HepG2 (cell line): ENCODE measurements around the gene ZDHHC19. TPM values are rescaled to one million over a fixed set of nuclear protein-coding genes. Genes with fewer than 3 reads are reported as not detected.

ENCODE experiments used
- BRCA1 ChIP-seq: sonication (generic); formaldehyde crosslinking; IDR thresholded peaks from 2 replicates; pipeline ENCODE4 v1.4.0; 2020; ENCODE audit warnings: missing genetic modification reagents
- CCAR2 ChIP-seq: fragments of 200-400 bp; formaldehyde crosslinking; optimal IDR thresholded peaks from 2 replicates; pipeline ENCODE3; 2018; ENCODE audit warnings: low read depth, mild to moderate bottlenecking, low read length, moderate library complexity
- ETV5 ChIP-seq: IDR thresholded peaks from 2 replicates; pipeline ENCODE4 v1.6.1; 2018; ENCODE audit warnings: missing biosample characterization, missing genetic modification reagents, inconsistent platforms, borderline replicate concordance
- FUBP1 ChIP-seq: sonication (generic); formaldehyde crosslinking; IDR thresholded peaks from 2 replicates; pipeline ENCODE4 v1.5.1; 2020; ENCODE audit warnings: missing genetic modification reagents, mild to moderate bottlenecking, borderline replicate concordance
- HOXA5 ChIP-seq: sonication (generic); formaldehyde crosslinking; IDR thresholded peaks from 2 replicates; pipeline ENCODE4 v1.4.0; 2020; ENCODE audit warnings: missing genetic modification reagents
- KLF16 ChIP-seq, 2 experiments: sonication (generic) in 1 of 2; formaldehyde crosslinking in 1 of 2; IDR thresholded peaks; 2 replicates each; pipeline versions ENCODE4 v1.6.1 to v1.8.0; 2016 to 2023; ENCODE audit warnings: missing genetic modification reagents in 2 of 2, missing compliant biosample characterization in 1 of 2
- MED8 ChIP-seq: sonication (generic); formaldehyde crosslinking; IDR thresholded peaks from 2 replicates; pipeline ENCODE4 v1.8.1; 2023; ENCODE audit warnings: mild to moderate bottlenecking, missing genetic modification reagents; ENCODE audit not compliant: insufficient replicate concordance
- PHF21A ChIP-seq: sonication (generic); formaldehyde crosslinking; IDR thresholded peaks from 2 replicates; pipeline ENCODE4 v1.5.0; 2020; ENCODE audit warnings: mild to moderate bottlenecking, missing genetic modification reagents
- ZBTB8A ChIP-seq: sonication (generic); formaldehyde crosslinking; IDR thresholded peaks from 2 replicates; pipeline ENCODE4 v1.4.0; 2020; ENCODE audit warnings: mild to moderate bottlenecking, low read depth, missing genetic modification reagents, borderline replicate concordance
- ZFP90 ChIP-seq: sonication (generic); formaldehyde crosslinking; IDR thresholded peaks from 2 replicates; pipeline ENCODE4 v1.8.0; 2022; ENCODE audit warnings: missing genetic modification reagents, mild to moderate bottlenecking, inconsistent platforms, borderline replicate concordance
- ZNF484 ChIP-seq: sonication (generic); formaldehyde crosslinking; IDR thresholded peaks from 2 replicates; pipeline ENCODE4 v1.5.1; 2020; ENCODE audit warnings: mild to moderate bottlenecking, low read depth, missing genetic modification reagents, borderline replicate concordance
- ZNF639 ChIP-seq: conservative IDR thresholded peaks from 2 replicates; pipeline ENCODE4 v1.6.1; 2018; ENCODE audit warnings: missing genetic modification reagents
- polyA plus RNA-seq, 8 experiments: library from polyadenylated mRNA; depleted of rRNA in 3 of 8; stranded (reverse) in 7 of 8; unstranded in 1 of 8; fragments of >200 nt; fragmentation: Illumina TruSeq in 4 of 8; extraction: Trizol in 4 of 8; gene quantifications; 2 replicates each; pipeline versions ENCODE4 v1.2.1 to v1.2.3, GENCODE V29; 2011 to 2016; ENCODE audit warnings: low read depth in 4 of 8, missing spikeins in 1 of 8, mixed read lengths in 1 of 8; ENCODE audit not compliant: insufficient read depth in 1 of 8
- total RNA-seq, 5 experiments: library from RNA; depleted of rRNA; stranded (reverse); fragments of >200 nt; fragmentation: Illumina TruSeq; extraction: Trizol; gene quantifications; 2 replicates each; pipeline ENCODE4 v1.2.3, GENCODE V29; 2016; ENCODE audit warnings: low read depth in 1 of 5
- TF ChIP-seq, protein P1 (sequence below): sonication (generic); formaldehyde crosslinking; IDR thresholded peaks from 2 replicates; pipeline ENCODE4 v1.5.1; 2020; ENCODE audit warnings: missing genetic modification reagents, mild to moderate bottlenecking, borderline replicate concordance
- TF ChIP-seq, protein P2 (sequence below): sonication (generic); formaldehyde crosslinking; IDR thresholded peaks from 2 replicates; pipeline ENCODE4; 2020; ENCODE audit warnings: missing genetic modification reagents, mild to moderate bottlenecking, borderline replicate concordance

ZDHHC19 gene
- total and polyA plus RNA-seq, 2 of the 13 experiments (the other 11 are each of a cell fraction or from before 2014, with no cell fraction given) = 0.22 to 0.53 TPM

GRCh38 chr3:196202516-196202970 lies 8.7 kb downstream of the ZDHHC19 start (continued):
- no peak for TF ChIP-seq ZNF484 (CRISPR knock-in tag)
- no peak for TF ChIP-seq HOXA5
- peak; percentile 46; the same call in 1 of the 2 replicates for TF ChIP-seq ETV5 (CRISPR knock-in tag)
- no peak for TF ChIP-seq BRCA1 (CRISPR knock-in tag)
- no peak for TF ChIP-seq ZBTB8A (CRISPR knock-in tag)
- TF ChIP-seq PHF21A (CRISPR knock-in tag) = no peak
- no peak for TF ChIP-seq FUBP1 (CRISPR knock-in tag)
- no peak for TF ChIP-seq CCAR2
- TF ChIP-seq, protein P1, sequence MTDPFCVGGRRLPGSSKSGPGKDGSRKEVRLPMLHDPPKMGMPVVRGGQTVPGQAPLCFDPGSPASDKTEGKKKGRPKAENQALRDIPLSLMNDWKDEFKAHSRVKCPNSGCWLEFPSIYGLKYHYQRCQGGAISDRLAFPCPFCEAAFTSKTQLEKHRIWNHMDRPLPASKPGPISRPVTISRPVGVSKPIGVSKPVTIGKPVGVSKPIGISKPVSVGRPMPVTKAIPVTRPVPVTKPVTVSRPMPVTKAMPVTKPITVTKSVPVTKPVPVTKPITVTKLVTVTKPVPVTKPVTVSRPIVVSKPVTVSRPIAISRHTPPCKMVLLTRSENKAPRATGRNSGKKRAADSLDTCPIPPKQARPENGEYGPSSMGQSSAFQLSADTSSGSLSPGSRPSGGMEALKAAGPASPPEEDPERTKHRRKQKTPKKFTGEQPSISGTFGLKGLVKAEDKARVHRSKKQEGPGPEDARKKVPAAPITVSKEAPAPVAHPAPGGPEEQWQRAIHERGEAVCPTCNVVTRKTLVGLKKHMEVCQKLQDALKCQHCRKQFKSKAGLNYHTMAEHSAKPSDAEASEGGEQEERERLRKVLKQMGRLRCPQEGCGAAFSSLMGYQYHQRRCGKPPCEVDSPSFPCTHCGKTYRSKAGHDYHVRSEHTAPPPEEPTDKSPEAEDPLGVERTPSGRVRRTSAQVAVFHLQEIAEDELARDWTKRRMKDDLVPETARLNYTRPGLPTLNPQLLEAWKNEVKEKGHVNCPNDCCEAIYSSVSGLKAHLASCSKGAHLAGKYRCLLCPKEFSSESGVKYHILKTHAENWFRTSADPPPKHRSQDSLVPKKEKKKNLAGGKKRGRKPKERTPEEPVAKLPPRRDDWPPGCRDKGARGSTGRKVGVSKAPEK (CRISPR knock-in tag) = no peak
- TF ChIP-seq ZFP90 = peak; percentile 56; the same call in 1 of the 2 replicates
- TF ChIP-seq MED8 (CRISPR knock-in tag) = no peak
- TF ChIP-seq ZNF639 = no peak
- TF ChIP-seq KLF16 (CRISPR knock-in tag; IDR thresholded peaks at IDR 0.05) = no peak
- TF ChIP-seq, protein P2, sequence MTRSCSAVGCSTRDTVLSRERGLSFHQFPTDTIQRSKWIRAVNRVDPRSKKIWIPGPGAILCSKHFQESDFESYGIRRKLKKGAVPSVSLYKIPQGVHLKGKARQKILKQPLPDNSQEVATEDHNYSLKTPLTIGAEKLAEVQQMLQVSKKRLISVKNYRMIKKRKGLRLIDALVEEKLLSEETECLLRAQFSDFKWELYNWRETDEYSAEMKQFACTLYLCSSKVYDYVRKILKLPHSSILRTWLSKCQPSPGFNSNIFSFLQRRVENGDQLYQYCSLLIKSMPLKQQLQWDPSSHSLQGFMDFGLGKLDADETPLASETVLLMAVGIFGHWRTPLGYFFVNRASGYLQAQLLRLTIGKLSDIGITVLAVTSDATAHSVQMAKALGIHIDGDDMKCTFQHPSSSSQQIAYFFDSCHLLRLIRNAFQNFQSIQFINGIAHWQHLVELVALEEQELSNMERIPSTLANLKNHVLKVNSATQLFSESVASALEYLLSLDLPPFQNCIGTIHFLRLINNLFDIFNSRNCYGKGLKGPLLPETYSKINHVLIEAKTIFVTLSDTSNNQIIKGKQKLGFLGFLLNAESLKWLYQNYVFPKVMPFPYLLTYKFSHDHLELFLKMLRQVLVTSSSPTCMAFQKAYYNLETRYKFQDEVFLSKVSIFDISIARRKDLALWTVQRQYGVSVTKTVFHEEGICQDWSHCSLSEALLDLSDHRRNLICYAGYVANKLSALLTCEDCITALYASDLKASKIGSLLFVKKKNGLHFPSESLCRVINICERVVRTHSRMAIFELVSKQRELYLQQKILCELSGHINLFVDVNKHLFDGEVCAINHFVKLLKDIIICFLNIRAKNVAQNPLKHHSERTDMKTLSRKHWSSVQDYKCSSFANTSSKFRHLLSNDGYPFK (CRISPR knock-in tag) = no peak
